GM19452 (cell line): ENCODE measurements around the gene OGFOD3.
"Not testable (repeated sequence)": the region's sequence is repeated elsewhere in the genome, so short reads cannot be mapped to it uniquely, and the experiment has no call there.

Experiments
- ATAC-seq: cut with Tn5 transposase; IDR thresholded peaks from one replicate; pipeline ENCODE4 v1.9.1; 2021; ENCODE audit not compliant: unreplicated experiment

The OGFOD3 gene

DNA sequence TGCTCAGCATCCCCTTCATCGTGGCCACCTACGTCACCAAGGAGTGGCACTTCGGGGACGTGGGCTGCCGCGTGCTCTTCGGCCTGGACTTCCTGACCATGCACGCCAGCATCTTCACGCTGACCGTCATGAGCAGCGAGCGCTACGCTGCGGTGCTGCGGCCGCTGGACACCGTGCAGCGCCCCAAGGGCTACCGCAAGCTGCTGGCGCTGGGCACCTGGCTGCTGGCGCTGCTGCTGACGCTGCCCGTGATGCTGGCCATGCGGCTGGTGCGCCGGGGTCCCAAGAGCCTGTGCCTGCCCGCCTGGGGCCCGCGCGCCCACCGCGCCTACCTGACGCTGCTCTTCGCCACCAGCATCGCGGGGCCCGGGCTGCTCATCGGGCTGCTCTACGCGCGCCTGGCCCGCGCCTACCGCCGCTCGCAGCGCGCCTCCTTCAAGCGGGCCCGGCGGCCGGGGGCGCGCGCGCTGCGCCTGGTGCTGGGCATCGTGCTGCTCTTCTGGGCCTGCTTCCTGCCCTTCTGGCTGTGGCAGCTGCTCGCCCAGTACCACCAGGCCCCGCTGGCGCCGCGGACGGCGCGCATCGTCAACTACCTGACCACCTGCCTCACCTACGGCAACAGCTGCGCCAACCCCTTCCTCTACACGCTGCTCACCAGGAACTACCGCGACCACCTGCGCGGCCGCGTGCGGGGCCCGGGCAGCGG lies 43.6 kb downstream of the OGFOD3 start:
- no peak for ATAC-seq

GRCh38 chr17:82373731-82374625 lies 44.4 kb downstream of the OGFOD3 start:
- ATAC-seq: no peak

DNA sequence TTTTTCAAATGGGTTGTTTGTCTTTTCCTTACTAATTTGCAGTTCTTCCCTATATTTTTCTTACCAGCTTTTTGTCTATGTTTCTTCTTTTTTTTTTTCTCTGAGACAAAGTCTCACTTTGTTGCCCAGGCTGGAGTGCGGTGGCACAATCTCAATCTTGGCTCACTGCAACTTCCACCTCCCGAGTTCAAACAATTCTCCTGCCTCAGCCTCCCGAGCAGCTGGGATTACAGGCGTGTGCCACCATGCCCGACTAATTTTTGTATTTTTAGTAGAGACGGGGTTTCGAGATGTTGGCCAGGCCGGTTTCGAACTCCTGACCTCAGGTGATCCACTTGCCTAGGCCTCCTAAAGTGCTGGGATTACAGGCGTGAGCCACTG lies 45.3 kb downstream of the OGFOD3 start:
- ATAC-seq: not testable (repeated sequence)

DNA sequence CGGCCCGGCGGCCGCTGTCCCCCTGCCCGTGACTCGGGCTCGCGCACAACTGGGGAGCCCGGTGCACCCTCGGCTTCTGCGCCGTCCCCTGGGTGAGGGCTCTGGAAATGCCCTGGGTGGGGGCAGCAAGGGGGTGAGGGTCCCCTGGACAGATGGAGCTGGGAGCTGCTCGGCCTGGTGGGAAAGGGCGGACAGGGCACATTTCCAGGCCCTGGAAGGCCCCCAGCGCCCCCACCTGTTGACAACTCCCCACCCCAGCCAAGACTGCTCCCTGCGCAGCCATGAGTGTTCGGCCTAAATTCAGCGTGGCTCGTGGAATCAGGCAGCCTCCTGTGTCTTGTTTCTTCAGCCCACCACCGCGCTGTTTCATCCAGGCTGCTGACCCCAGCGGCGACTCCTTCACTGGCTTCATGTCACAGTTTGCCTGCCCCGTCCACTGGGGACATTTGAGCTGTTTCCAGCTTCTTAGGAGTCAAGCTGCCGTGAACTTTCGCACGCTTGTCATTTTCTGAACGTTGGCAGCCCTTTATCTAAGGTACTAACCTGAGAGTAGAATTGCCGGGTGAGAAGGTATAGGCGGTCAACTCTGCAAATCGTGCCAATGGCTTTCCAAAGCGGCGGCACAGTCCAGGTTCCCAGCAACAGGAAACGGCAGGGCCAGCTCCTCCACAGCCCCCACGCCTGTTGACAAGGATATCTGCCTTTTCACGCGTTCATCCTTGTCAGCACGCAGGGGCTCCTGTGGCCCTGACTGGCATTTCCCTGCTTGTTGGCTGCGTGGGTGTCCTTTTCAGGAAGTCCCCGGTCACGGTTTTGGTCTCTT lies 45.9 kb downstream of the OGFOD3 start:
- ATAC-seq: no peak

DNA sequence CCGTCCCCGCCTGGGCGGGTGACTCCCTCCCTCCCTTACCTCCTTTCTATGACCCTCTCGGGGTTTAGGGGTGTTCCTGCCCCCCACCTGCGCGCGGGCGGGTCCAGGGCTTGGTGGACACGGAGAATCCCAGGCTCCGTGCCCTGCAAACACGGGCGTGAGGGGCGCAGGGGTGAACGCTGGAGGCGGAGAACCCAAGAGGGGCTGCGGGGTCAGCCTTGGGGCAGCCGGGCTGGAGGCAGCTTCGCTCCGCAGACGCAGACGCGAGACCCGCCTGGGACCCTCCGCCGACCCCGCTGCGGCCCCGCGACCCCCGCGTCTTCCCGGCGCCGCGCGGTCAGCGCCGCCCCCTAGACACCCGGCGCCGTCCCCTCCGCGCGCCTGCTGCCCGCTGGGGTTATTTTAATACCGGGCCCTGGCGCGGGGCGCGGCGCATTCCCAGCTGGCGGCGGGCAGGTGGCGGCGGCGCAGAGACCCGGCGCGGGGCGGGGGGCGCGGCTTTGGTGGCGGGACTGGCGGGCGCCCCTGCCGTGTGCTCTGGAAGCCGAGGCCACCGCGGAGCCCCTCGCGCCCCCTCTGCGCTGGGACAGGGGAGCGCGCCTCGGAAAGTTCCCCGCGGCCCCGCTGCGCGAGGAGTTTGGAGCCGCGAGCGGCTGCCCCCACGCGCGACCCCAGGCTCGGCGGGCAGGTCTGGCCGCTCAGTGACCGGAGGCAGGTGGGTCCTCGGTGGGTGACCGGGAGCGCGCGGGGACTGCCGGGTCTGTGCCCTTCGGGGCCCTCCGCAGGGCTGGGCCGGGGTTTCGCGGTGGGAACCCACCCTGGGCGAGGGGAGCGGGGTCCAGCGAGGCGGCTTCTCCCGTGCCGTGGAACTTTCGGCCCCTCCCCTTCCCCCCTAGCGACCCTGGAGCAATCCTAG lies 46.8 kb downstream of the OGFOD3 start, which contains the start of gene UTS2R:
TSS of gene UTS2R (plus strand) at position 433 of the 916 bp plus-strand sequence. CDS start 2,560 bp downstream, outside the sequence.
- ATAC-seq: no peak

- ATAC-seq: no peak
Measured at GRCh38 chr17:82370471-82371332, 47.7 kb downstream of the OGFOD3 start.

DNA sequence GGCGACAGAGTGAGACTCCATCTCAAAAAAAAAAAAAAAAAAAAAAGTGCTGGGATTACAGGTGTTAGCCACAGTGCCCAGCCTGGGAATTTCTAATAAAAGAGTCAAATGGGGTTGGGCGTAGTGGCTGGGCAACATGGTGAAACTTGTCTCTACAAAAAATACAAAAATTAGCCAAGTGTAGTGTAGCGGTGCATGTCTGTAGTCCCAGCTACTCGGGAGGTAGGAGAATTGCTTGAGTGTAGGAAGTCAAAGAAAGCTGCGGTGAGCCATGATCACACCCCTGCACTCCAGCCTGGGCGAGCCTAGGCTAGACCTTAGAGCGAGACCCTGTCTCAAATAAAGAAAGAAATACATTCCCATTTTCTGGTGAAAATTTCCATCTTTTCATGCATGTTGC lies 49.2 kb downstream of the OGFOD3 start:
- ATAC-seq: no peak

DNA sequence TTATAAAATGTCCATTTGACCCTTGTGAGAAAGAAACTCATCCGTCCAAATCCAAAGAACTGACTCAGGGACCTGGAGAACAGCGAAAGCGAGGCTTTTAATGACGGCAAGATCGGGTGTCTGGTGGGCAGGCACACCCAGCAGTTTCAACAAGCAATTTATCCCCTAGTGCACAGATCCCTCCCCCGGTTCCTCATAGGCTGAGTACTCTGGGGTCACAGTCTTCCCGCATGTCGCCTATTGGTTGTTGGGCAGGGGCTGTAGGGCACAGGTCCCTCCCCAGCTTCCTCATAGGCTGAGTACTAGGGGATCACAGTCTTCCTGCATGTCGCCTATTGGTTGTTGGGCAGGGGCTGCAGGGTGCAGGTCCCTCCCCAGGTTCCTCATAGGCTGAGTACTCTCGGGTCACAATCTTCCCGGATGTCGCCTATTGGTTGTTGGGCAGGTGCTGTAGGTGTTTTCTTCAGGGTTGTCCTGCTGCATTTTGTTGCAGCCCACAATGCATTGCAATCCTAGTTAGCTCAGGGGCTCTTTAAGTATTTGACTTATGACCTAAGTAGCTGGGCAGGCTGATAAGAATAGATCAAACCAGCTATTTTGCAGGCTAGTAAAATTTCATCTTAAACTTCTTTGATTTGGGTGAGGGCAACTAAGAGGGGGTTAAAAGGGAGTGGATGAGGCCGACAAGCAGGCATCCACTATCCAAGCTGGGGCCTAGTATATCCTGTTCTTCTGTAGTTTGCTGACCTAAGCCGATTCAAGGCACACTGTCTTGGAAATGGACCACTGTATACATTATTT lies 50.5 kb downstream of the OGFOD3 start:
- no peak for ATAC-seq

- ATAC-seq: no peak
Measured at GRCh38 chr17:82366749-82367148, 51.6 kb downstream of the OGFOD3 start.

- ATAC-seq: no peak
Measured at GRCh38 chr17:82365606-82366295, 52.6 kb downstream of the OGFOD3 start.

GRCh38 chr17:82361885-82362633 lies 56.3 kb downstream of the OGFOD3 start:
- ATAC-seq: no peak

DNA sequence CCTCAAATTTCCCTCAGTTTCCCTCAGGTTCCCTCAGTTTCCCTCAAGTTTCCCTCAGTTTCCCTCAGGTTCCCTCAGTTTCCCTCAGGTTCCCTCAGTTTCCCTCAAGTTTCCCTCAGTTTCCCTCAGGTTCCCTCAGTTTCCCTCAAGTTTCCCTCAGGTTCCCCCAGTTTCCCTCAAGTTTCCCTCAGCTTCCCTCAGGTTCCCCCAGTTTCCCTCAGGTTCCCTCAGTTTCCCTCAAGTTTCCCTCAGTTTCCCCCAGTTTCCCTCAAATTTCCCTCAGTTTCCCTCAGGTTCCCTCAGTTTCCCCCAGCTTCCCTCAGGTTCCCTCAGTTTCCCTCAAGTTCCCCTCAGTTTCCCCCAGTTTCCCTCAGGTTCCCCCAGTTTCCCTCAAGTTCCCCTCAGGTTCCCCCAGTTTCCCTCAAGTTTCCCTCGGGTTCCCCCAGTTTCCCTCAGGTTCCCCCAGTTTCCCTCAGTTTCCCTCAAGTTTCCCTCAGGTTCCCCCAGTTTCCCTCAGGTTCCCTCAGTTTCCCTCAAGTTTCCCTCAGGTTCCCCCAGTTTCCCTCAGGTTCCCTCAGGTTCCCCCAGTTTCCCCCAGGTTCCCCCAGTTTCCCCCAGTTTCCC lies 58.8 kb downstream of the OGFOD3 start:
- ATAC-seq: not testable (repeated sequence)

GRCh38 chr17:82358465-82359350 lies 59.7 kb downstream of the OGFOD3 start, which contains the start of gene TEX19:
Gene TEX19, plus strand, starts transcription at chr17:82359247. Its CDS starts 2,904 bp downstream, at chr17:82362151.
- ATAC-seq: no peak

- ATAC-seq: no peak
Measured at GRCh38 chr17:82357394-82357793, 61.0 kb downstream of the OGFOD3 start.

DNA sequence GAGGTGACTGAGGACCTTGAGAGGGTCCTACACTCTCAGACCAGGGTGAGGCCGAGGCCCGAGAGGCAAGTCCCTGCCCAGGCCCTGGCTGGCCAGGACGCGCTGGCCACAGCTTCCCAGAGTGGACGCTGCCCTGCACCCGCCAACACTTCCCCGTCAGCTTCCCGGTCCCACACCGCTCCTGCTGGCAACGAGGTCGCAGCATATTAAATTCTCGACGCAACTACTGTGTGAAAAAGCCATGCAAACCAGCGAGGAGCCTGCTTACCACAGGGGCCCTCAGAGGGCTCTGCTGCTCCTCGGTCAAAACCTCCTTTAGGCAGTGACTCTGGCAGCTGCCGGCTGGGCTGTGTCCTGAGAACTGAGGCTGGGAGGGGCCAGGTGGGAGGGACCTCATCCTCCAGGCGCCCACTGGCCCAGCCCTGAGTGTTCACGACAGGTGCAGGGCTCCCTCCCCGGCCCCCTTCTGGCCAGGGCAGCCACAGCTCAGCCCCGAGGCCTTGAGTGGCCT lies 61.5 kb downstream of the OGFOD3 start:
- ATAC-seq: no peak
